MM.1S (cell line): ENCODE data around the gene MYL10.

Experiments used
- DNase-seq: peaks from one replicate; pipeline ENCODE4 v3.0.0-alpha.2; 2015
- H2AFZ ChIP-seq: fragments of 300-600 bp; sonication (generic); 2 replicates; pipeline ENCODE4 v1.6.0; 2016; ENCODE audit warnings: antibody characterized with exemption, low read length
- H3F3A ChIP-seq: fragments of 300-600 bp; sonication (generic); 2 replicates; pipeline ENCODE4 v1.6.1; 2016; ENCODE audit warnings: mild to moderate bottlenecking, antibody characterized with exemption, low read length, moderate library complexity, mixed read lengths; ENCODE audit not compliant: insufficient read depth
- H3K27ac ChIP-seq: fragments of 300-600 bp; sonication (generic); 2 replicates; pipeline ENCODE4 v1.5.1; 2016; ENCODE audit warnings: mild to moderate bottlenecking, low read length
- H3K27me3 ChIP-seq: fragments of 300-600 bp; sonication (generic); replicated peaks from 2 replicates; pipeline ENCODE4 v1.6.0; 2016; ENCODE audit warnings: low read length; ENCODE audit not compliant: insufficient read depth
- H3K36me3 ChIP-seq: fragments of 300-600 bp; sonication (generic); replicated peaks from 2 replicates; pipeline ENCODE4 v1.6.1; 2016; ENCODE audit warnings: mild to moderate bottlenecking, low read length, mixed read lengths; ENCODE audit not compliant: insufficient read depth
- H3K4me1 ChIP-seq: fragments of 300-600 bp; sonication (generic); 2 replicates; pipeline ENCODE4 v1.6.1; 2016; ENCODE audit warnings: low read length, mixed read lengths
- H3K4me2 ChIP-seq: fragments of 300-600 bp; sonication (generic); 2 replicates; pipeline ENCODE4 v1.6.0; 2016; ENCODE audit warnings: low read depth, low read length
- H3K4me3 ChIP-seq: fragments of 300-600 bp; sonication (generic); 2 replicates; pipeline ENCODE4 v1.5.1; 2016; ENCODE audit warnings: low read length, mixed read lengths
- H3K79me2 ChIP-seq: fragments of 300-600 bp; sonication (generic); 2 replicates; pipeline ENCODE4 v1.6.1; 2016; ENCODE audit warnings: mixed run types, low read length, mixed read lengths
- H3K9ac ChIP-seq: fragments of 300-600 bp; sonication (generic); 2 replicates; pipeline ENCODE4 v1.6.1; 2016; ENCODE audit warnings: low read length, mixed read lengths
- H3K9me2 ChIP-seq: fragments of 300-600 bp; sonication (generic); replicated peaks from 2 replicates; pipeline ENCODE4 v1.6.1; 2016; ENCODE audit warnings: mild to moderate bottlenecking, low read length, mixed read lengths; ENCODE audit not compliant: insufficient read depth
- H3K9me3 ChIP-seq: fragments of 300-600 bp; sonication (generic); replicated peaks from 2 replicates; pipeline ENCODE4 v1.6.1; 2016; ENCODE audit warnings: mild to moderate bottlenecking, low read length, mixed read lengths; ENCODE audit not compliant: insufficient read depth
- H4K20me1 ChIP-seq: fragments of 300-600 bp; sonication (generic); 2 replicates; pipeline ENCODE4 v1.6.1; 2016; ENCODE audit warnings: mild to moderate bottlenecking, low read length, moderate library complexity, mixed read lengths; ENCODE audit not compliant: insufficient read depth
- EZH2 ChIP-seq: fragments of 300-600 bp; sonication (generic); optimal IDR thresholded peaks from 2 replicates; pipeline ENCODE3; 2017; ENCODE audit warnings: low read depth, mild to moderate bottlenecking, antibody characterized with exemption, low read length, mixed read lengths
- EZH2phosphoT487 ChIP-seq: fragments of 300-600 bp; sonication (generic); IDR thresholded peaks from 2 replicates; pipeline ENCODE4 v1.6.1; 2018; ENCODE audit warnings: antibody characterized with exemption, low read length
- TF ChIP-seq, protein P1 (sequence below): fragments of 300-600 bp; sonication (generic); IDR thresholded peaks from 2 replicates; pipeline ENCODE4 v1.5.1; 2016; ENCODE audit warnings: antibody characterized with exemption, low read length, mixed read lengths

MYL10 gene

DNA sequence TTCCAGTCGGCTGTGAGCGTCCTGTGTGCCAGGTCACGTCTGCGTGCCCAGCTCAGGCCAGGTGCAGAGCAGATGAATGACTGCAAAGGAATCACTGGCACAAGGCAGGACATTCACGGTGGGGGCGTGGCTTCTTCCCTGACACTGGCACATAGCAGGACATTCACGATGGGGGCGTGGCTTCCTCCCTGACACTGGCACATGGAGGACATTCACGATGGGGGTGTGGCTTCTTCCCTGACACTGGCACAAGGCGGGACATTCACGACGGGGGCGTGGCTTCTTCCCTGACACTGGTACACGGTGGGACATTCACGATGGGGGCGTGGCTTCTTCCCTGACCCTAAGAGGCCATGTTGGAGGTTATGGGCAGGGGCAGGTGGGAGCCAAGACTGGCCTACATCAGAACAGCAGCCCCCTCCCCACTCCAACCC, 64.3 kb downstream of the MYL10 start:
- Histone ChIP-seq H3K27ac (no peak overlapping the region), H3K9me2 (no peaks in the 10 kb centered on the region), H2AFZ (no peak overlapping the region), H3K79me2 (no peaks in the 10 kb centered on the region), H3K4me1 (no peaks in the 10 kb centered on the region), H3K4me3 (no peak overlapping the region), H3K27me3 (peaks cover 63% of the 10 kb centered on the region), H4K20me1 (no peaks in the 10 kb centered on the region), H3K36me3 (no peaks in the 10 kb centered on the region), H3K4me2 (no peak overlapping the region), H3K9me3 (no peaks in the 10 kb centered on the region), H3K9ac (no peak overlapping the region), H3F3A (no peaks in the 10 kb centered on the region)
- TF ChIP-seq EZH2phosphoT487: no peak
- no peak for TF ChIP-seq EZH2
- TF ChIP-seq, protein P1, sequence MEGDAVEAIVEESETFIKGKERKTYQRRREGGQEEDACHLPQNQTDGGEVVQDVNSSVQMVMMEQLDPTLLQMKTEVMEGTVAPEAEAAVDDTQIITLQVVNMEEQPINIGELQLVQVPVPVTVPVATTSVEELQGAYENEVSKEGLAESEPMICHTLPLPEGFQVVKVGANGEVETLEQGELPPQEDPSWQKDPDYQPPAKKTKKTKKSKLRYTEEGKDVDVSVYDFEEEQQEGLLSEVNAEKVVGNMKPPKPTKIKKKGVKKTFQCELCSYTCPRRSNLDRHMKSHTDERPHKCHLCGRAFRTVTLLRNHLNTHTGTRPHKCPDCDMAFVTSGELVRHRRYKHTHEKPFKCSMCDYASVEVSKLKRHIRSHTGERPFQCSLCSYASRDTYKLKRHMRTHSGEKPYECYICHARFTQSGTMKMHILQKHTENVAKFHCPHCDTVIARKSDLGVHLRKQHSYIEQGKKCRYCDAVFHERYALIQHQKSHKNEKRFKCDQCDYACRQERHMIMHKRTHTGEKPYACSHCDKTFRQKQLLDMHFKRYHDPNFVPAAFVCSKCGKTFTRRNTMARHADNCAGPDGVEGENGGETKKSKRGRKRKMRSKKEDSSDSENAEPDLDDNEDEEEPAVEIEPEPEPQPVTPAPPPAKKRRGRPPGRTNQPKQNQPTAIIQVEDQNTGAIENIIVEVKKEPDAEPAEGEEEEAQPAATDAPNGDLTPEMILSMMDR: no peak
- no peak for DNase-seq

DNA sequence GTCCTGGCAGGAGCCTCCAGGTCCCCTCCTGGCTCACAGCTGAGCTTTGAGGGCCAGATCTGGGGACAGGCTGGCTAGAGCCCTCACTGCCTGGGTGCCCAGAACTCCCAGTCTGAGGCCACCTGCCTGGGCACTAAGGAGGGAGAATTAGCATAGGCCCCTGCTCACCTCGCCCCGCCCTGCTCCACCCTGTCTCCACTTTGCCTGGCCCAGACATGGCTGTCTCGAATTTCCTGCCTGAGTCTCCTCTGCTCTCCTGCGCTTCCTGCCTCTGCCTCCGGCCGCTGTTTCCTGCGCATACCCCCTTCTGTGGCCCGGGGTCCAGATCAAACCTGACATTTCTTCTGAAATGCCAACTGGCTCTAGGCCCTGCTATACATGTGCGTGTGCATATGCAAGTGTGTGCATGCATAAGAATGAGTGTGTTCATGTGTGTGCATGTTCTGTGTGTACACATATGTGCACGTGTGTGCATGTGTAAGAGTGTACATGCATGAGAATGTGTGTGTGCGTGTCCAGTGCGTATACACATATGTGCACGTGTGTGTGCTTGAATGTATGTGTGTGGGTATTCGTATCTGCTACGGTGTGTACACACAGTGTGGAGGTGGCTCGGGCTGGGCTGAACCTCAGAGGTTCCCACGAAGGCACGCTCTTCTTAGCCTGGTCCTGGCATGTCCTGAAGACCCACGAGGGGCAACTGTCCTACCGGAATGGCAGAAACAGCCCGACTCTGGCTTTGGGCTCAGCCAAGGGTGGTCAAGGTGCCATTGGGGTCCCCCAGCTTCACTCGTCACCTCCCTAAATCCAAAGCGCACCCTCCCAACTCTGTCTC, 64.9 kb downstream of the MYL10 start:
- H3K27me3 ChIP-seq: peaks cover 67% of the 10 kb centered on the region
- DNase-seq: no peak
- no peak overlapping the region for H3K4me3 ChIP-seq
- H3K27ac ChIP-seq: no peak overlapping the region
- no peaks in the 10 kb centered on the region for H3K79me2 ChIP-seq
- H3K4me2 ChIP-seq: no peak overlapping the region
- TF ChIP-seq, protein P1: no peak
- TF ChIP-seq EZH2phosphoT487 (no peak), EZH2 (no peak)
- no peak overlapping the region for H2AFZ ChIP-seq
- H3K9me3 ChIP-seq: no peaks in the 10 kb centered on the region
- no peaks in the 10 kb centered on the region for H3F3A ChIP-seq
- no peak overlapping the region for H3K9ac ChIP-seq
- no peaks in the 10 kb centered on the region for H4K20me1 ChIP-seq
- no peaks in the 10 kb centered on the region for H3K9me2 ChIP-seq
- no peaks in the 10 kb centered on the region for H3K36me3 ChIP-seq
- no peaks in the 10 kb centered on the region for H3K4me1 ChIP-seq
